ENCODE results near the gene TMEM74B.
"Not testable (repeated sequence)": the region's sequence is repeated elsewhere in the genome, so short reads cannot be mapped to it uniquely, and the experiment has no call there.

TMEM74B gene

DNA sequence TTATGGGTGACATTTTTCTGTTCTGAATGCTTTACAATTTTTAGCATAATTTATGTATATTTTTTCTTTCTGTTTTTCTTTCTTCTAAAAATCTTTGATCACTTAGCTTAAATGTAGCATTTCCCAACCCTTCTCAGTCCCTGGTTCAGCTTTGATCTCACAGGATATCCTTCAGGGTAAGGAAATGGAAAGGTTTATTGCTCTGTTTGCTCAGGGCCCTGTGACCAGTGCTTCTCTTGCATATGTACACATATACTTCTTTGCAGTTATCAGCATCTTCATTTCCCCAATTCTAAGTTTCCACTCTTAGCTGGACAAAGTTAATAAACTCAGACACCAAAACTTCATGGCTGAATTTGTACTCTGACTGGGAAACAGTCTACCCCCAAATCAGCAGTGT is 30.6 kb downstream of the TMEM74B start:
- TF ChIP-seq, protein P1, sequence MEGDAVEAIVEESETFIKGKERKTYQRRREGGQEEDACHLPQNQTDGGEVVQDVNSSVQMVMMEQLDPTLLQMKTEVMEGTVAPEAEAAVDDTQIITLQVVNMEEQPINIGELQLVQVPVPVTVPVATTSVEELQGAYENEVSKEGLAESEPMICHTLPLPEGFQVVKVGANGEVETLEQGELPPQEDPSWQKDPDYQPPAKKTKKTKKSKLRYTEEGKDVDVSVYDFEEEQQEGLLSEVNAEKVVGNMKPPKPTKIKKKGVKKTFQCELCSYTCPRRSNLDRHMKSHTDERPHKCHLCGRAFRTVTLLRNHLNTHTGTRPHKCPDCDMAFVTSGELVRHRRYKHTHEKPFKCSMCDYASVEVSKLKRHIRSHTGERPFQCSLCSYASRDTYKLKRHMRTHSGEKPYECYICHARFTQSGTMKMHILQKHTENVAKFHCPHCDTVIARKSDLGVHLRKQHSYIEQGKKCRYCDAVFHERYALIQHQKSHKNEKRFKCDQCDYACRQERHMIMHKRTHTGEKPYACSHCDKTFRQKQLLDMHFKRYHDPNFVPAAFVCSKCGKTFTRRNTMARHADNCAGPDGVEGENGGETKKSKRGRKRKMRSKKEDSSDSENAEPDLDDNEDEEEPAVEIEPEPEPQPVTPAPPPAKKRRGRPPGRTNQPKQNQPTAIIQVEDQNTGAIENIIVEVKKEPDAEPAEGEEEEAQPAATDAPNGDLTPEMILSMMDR (IDR thresholded peaks at IDR 0.05; ENCODE audit: low read depth, low read length): no peak
- H3K4me3 ChIP-seq (ENCODE audit: low read depth, low read length): no peak overlapping the region

DNA sequence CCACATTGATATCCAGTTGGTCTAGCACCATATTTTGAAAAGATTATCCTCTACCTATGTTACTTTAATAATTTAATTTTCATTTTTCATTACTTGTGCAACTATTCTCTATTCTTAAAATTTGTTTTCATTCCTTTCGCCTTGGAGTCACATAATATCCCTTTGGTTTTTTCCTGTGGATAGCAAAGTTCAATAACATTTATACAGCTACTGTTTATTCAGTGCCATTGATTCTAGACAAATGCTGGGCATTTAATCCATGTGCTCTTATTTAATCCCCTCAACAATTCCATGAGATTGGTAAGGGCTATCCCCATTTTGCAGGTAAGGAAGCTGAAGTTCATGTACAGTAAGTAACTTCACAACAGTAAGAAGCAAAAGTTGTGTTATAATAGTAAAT is 33.8 kb downstream of the TMEM74B start:
- H3K4me3 ChIP-seq (ENCODE audit: low read depth, low read length): no peak overlapping the region
- TF ChIP-seq, protein P1 (IDR thresholded peaks at IDR 0.05; ENCODE audit: low read depth, low read length): no peak

DNA sequence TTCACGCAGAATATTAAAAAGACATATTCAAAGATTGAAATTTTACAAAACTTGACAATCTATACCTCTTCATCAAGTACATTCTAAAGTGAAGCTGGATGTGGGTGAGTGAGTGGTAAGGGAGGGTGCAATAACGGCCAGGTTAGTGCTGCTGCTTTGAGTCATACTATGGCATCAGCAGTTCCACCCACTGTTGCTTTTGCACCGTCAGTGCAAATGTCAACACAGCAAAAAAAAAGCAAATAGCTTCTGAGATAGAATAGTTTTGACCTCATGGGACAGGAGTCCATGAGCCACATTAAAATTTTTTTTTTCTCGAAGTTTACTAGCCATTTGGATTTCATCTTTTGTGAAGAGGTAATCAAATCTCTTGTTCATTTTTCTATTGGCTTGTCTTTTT is 34.6 kb downstream of the TMEM74B start:
- no peak overlapping the region for H3K4me3 ChIP-seq (ENCODE audit: low read depth, low read length)
- TF ChIP-seq, protein P1 (IDR thresholded peaks at IDR 0.05; ENCODE audit: low read depth, low read length): no peak

DNA sequence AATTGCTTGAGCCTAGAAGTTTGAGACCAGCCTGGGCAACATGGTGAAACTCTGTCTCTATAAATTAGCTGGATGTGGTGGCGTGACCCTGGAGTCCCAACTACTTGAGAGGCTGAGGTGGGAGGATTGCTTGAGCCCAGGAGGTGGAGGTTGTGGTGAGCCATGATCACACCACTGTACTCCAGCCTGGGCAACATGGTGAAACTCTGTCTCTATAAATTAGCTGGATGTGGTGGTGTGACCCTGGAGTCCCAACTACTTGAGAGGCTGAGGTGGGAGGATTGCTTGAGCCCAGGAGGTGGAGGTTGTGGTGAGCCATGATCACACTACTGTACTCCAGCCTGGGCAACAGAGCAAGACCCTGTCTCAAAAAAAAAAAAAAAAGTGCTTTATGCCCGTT is 35.0 kb downstream of the TMEM74B start:
- H3K4me3 ChIP-seq (ENCODE audit: low read depth, low read length): not testable (repeated sequence)

DNA sequence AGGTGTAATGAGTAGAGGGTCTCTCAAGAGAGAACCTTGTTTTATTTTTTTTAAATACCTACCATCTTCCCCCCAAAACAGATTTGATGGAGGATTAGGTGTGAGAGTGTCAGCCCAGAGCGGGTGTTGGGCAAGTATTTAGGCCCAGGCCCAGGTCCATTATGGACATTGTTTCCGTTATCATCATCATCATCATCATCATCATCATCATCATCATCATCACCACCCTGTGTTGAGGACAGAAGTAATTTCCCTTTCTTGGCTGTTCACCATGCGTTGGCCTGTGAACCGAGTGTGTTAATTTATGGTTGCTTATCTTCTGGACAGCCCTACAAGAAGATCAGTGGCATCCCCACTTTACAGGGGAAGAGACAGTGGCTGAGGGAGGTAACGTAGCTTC is 37.8 kb downstream of the TMEM74B start:
- TF ChIP-seq, protein P1 (IDR thresholded peaks at IDR 0.05; ENCODE audit: low read depth, low read length): no peak
- H3K4me3 ChIP-seq (ENCODE audit: low read depth, low read length): no peak overlapping the region

DNA sequence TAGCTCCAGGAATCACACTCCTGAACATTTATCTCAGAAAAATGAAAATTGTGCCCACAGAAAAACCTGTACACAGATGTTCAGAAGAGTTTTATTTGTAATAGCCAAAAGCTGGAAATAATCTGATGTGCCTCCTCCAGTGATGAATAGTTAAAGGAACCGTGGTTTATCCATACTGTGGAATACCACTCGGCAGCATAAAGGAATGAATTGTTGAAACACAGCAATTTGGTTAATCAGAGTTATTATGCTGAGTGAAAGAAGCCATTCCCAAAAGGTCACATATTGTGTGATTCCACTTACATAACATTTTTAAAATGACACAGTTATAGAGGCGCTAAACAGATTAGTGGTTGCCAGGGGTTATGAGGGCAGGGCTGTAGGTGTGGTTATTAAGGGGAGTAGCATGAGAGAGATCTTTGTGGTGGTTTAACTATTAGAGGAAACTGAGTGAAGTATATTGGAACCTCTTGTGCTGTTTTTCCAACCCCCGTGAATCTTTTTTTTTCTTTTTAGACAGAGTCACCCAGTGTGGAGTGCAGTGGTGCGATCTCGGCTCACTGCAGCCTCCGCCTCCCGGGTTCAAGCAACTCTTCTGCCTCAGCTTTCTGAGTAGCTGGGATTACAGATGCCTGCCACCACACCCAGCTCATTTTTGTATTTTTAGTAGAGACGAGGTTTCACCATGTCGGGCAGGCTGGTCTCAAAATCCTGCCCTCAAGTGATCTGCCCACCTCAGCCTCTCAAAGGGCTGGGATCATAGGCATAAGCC is 40.2 kb downstream of the TMEM74B start:
- TF ChIP-seq, protein P1 (IDR thresholded peaks at IDR 0.05; ENCODE audit: low read depth, low read length): no peak
- H3K4me3 ChIP-seq (ENCODE audit: low read depth, low read length): no peak overlapping the region

DNA sequence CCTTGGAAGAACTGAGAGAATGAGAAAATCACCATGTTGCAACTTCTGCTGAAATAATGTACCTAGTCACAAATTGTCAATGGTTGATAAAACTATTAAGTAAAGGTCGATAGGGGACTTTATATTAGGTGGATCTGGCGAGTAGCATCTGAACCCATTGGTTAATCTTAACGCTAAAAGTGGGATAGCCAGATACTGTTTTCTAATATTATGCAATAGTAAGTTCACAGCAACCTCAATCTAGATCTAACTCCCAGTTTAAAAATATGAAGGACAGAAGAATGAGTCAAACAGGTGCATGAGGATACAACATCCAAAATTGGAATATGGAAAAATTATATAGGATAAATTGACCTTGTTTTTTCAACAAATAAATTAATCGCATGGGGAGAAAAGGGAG is 47.5 kb downstream of the TMEM74B start:
- no peak overlapping the region for H3K4me3 ChIP-seq (ENCODE audit: low read depth, low read length)
- TF ChIP-seq, protein P1 (IDR thresholded peaks at IDR 0.05; ENCODE audit: low read depth, low read length): no peak

DNA sequence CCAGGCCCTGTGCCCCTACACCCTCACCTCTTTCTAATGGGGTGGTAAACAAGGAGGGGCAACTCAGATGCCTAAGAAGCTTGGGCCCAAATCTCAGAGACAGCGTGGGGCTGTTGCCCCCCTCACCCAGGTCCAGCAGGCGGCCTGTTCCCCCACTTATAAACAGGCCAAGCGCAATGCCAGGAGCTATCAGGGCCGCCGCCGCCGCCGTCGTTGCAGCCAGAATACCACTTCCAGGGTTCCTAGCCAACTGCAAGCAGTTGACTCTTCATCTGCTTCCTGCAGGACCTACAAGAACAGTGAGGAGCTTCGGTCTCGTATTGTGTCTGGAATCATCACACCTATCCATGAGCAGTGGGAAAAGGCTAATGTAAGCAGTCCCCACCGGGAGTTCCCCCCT is 49.9 kb downstream of the TMEM74B start:
- no peak overlapping the region for H3K4me3 ChIP-seq (ENCODE audit: low read depth, low read length)
- TF ChIP-seq, protein P1 (IDR thresholded peaks at IDR 0.05; ENCODE audit: low read depth, low read length): no peak

Measured in WI38 (cell line).